GM21717 (cell line): ENCODE measurements around the gene AMHR2.

Source experiments
- ATAC-seq: cut with Tn5 transposase; IDR thresholded peaks from one replicate; pipeline ENCODE4 v1.9.1; 2021; ENCODE audit warnings: mild to moderate bottlenecking, moderate library complexity; ENCODE audit not compliant: unreplicated experiment

AMHR2 gene

DNA sequence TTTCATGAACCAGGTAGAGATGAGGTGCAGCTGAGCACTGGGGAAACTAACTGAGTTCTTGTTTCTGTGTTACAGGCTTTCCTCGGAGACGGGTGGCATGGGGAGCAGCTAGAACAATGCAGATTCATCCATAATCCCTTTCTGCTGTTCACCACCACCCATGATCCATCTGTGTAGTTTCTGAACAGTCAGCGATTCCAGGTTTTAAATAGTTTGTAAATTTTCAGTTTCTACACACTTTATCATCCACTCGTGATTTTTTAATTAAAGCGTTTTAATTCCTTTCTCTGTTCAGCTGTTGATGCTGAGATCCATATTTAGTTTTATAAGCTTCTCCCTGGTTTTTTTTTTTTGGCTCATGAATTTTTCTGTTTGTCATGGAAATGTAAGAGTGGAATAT is 55.7 kb downstream of the AMHR2 start:
- no peak for ATAC-seq

GRCh38 chr12:53480491-53481442 is 57.1 kb downstream of the AMHR2 start:
- no peak for ATAC-seq
